Skin epidermis (tissue), 12 donors: ENCODE results near the gene RCOR1.
"Not testable (repeated sequence)": the region's sequence is repeated elsewhere in the genome, so short reads cannot be mapped to it uniquely, and the experiment has no call there.

Experiments
- H3K27ac ChIP-seq, 21 experiments: fragments of 200-600 bp; sonication (generic) in 11 of 21; one replicate each; pipeline ENCODE4 v1.5.0; 2020; ENCODE audit warnings: mild to moderate bottlenecking in 3 of 21, inconsistent platforms in 2 of 21, moderate library complexity in 2 of 21
- H3K4me3 ChIP-seq, 7 experiments: fragments of 200-600 bp; sonication (generic) in 2 of 7; one replicate each; pipeline ENCODE4 v1.5.0; 2020; ENCODE audit warnings: inconsistent platforms in 2 of 7, mild to moderate bottlenecking in 2 of 7, moderate library complexity in 1 of 7

RCOR1 gene

DNA sequence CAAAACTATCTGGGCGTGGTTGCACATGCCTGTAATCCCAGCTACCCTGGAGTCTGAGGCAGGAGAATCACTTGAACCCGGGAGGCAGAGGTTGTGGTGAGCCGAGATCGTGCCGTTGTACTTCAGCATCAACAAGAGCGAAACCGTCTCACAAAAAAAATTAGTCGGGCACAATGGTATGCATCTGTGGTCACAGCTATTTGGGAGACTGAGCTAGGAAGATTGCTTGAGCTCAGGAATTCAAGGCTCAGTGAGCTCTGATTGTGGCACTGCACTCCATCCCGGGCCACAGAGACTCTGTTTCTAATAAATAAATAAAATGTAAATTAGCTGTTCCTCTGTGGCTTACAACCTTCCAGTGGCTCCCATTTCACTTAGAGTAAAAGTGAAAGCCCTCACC lies 28.0 kb downstream of the RCOR1 start:
- H3K4me3 ChIP-seq, result no peak overlapping the region
- H3K27ac ChIP-seq, result no peak overlapping the region

DNA sequence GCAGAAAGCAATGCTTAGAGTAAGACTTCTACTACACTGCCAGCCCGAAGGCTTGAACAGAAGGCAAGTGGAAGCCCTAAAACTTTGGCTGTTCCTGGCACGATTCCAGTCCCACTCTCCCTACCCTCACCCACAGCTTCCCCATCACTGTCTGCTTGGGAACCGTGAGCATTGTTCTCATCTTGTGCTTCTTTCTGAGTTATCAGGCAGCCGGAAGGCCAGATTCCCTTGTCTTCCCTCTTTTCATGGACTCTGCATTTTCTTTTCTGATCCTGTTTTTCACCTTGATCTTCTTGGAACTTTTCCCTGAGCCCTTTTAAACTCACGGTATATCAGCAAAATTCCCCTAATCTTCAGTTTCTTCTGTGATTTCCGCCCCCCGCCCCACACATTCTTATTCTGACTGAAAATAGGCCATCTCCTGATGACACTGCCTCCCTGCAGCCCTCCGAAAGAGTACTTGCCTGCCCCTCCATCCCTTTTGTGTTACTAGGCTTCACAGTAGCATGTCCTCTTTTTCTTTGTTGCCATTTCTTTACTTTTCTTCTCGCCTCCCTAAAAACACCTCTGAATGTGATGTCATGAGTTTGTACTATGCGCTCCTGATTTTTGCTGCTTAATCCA lies 29.9 kb downstream of the RCOR1 start:
- Histone ChIP-seq H3K4me3 (no peak overlapping the region), H3K27ac (no peak overlapping the region)

DNA sequence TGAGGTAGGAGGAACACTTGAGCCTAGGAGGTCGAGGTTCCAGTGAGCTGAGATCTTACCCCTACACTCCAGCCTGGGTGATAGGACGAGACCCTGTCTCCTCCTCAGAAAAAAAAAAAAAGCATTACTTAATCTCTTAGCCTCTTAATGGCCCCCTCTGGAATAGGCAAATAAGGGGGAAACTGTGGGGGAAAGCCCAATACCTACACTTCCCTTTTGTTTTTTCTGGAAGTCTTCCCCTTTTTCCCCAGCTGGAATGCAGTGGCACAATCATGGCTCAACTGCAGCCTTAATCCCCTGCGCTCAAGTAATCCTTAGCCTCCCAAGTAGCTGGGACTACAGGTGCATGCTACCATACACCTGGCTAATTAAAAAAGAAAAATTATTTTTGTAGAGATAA lies 32.2 kb downstream of the RCOR1 start:
- H3K4me3 ChIP-seq, result no peak overlapping the region
- no peak overlapping the region for H3K27ac ChIP-seq

DNA sequence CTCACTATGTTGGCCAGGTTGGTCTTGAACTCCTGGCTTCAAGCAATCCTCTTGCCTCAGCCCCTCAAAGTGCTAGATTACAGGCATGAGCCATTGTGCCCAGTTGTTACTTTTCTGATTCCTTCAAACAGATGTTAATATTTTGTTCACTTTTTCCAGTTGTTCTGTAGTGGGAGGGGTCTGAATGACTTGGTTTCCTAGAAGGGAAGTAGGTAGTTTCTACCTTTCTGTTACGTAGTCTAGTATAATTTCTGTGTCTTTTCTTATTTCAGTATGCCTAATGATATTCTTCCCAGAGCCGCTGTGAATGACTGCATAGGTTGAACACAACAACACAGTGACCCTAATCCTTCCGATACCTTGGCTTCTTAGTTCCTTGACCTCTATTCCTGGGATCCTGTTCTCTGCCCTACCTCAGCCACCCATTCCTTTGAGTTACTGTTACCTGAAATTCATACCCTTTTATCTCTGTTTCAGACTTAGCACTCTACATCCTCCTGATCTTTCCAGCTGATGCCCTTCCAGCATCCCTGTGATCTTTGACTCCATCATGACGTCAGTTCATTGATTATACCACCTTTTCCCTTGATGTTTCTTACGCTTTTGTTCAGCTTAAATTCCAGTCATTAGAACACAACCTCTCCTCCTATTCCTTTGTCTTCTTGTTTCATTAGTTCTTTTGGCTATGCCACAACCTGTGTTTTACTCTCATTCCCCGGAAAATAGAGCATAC lies 33.3 kb downstream of the RCOR1 start:
- H3K27ac ChIP-seq, result no peak overlapping the region
- H3K4me3 ChIP-seq, result no peak overlapping the region

DNA sequence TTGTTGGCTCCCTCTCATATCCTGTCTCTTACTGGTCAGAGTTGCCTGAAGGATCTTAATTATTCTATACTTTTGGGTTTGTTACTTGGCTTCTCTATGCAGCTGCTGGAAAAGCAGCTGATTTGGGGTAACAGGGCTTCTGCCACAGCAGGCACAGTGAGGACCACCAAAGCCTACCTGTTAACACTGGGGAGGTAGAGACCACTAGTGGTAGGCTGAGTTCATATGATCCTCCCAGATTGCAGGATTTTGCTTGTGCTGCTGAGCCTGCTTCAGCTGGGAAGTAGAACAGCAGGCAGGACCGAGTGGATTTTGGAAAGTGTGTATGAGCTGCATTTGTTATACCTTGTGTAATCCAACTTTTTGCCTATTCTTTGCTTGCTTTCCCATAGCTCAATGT lies 34.1 kb downstream of the RCOR1 start:
- Histone ChIP-seq H3K27ac (no peak overlapping the region), H3K4me3 (no peak overlapping the region)

DNA sequence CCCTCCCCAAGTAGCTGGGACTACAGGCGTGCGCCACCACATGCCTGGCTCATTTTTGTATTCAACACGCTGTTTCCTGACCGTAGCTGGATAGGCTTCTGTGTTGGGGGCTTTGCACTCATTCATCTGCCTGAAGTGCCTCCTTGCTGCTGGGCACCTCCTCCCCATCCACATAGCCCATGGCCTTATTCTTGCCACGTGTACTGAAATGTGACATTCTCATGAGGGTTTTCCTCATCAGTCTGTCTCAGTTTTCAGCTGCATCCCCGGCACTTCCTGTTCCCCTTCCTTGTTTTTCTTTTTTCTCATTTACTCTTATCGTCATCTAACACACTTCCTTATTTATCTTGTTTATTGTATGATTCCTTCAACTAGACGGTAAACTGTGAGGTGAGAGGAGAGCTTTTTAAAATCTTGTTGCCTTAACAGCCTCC lies 36.6 kb downstream of the RCOR1 start:
- H3K4me3 ChIP-seq, result no peak overlapping the region
- peak overlapping the region in 1 of 21 experiments; percentile 9 for H3K27ac ChIP-seq

DNA sequence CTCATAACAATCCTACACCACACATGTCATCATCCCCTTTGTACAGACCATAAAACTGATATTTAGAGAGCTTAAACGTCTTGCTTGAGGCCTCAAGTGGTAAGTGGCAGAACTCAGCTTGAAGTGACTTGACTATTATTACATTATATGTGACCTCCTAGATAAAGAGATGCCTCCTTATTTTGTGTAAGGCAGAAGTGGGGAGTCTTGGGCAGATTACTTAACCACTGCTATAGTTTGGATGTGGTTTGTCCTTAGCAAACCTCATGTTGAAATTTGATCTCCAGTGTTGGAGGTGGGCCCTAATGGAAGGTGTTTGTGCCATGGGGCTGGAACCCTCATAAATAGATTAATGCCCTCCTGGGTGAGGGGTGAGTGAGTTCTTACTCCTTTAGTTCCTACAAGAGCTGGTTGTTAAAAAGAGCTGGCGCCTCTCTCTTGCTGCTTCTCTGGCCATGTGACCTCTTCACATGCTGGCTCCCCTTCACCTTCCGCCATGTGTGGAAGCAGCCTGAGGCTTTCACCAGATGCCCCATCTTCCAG lies 37.4 kb downstream of the RCOR1 start:
- peak overlapping the region in 2 of 21 experiments; percentile 13 to 31 for H3K27ac ChIP-seq
- H3K4me3 ChIP-seq, result no peak overlapping the region

DNA sequence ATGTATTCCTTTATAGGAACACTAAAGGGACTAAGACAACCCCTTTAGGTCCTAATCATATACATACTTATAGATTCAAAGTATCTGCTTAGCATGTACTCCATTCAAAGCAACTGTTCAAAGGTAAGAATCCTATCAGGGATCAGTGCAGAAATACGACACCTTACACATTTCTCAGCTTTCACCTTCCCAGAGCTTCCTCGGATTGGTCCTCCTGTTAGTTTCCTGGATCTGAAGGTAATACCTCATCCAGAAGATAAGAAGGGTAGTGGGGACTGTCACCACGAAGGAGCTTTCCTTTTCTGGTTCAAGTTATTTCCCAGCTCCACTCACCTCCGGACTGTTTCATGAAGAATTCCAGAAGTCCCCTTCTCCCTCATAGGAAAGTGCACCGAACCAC lies 38.0 kb downstream of the RCOR1 start:
- no peak overlapping the region for H3K4me3 ChIP-seq
- peak overlapping the region in 1 of 21 experiments; percentile 13 for H3K27ac ChIP-seq

DNA sequence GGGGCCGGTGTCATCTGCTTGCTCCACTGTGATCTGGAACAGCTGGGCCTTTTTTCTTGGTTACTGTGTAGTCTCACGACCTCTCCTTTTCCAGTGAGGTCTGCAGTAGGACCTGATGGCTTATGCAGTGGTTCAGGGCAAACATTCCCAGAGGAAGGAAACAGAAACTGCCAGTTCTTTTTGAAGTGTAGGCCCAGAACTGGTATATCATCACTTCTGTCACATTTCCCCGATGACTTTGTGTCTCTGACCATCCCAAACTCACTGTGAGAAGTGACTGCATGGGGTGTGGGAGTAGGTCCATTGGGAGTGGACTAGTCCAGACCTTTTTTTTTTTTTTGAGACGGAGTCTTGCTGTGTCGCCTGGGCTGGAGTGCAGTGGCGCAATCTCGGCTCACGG lies 38.4 kb downstream of the RCOR1 start:
- no peak overlapping the region for H3K27ac ChIP-seq

DNA sequence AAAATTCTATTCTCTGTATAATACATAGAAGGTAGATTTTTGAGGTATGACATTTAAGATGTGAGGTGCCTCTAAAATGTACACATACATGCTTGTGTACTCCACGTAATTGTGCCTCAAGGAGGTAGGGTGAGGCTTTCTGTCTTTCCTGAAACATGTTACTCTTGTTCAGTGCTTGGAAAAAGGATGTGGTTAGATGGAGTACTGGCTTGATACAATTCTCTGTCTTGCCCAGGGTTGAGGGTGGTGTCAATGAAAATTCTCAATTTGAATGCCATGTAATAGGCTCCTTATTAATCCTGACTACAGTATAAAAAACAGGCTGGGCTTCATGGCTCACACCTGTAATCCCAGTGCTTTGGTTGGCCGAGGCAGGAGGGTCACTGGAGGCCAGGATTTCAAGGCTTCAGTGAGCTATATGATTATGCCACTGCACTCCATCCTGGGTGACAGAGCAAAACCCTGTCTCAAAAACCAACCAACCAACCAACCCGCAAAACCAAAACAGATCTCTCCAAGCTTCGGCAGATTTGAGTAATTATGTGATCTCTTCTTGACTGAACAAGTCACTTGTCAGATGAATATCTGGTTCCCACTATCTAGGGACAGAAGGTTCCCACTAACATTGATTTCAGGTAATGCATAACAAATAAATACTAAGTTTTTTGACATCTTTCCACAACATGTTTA lies 41.6 kb downstream of the RCOR1 start:
- no peak overlapping the region for H3K27ac ChIP-seq
- no peak overlapping the region for H3K4me3 ChIP-seq

More for the DNA sequence above, 38.4 kb downstream of the RCOR1 start:
- no peak overlapping the region for H3K4me3 ChIP-seq

DNA sequence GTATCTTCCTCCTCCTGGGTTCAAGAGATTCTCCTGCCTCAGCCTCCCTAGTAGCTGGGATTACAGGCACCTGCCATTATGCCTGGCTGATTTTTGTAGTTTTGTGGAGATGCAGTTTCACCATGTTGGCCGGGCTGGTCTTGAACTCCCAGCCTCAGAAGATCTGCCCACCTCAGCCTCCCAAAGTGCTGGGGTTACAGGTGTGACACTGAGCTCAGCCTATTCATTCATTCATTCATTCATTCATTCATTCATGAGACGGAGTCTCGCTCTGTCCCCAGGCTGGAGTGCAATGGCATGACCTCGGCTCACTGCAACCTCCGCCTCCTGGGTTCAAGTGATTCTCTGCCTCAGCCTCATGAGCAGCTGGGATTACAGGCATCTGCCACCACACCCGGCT lies 47.2 kb downstream of the RCOR1 start:
- H3K27ac ChIP-seq, H3K4me3 ChIP-seq: not testable (repeated sequence)

DNA sequence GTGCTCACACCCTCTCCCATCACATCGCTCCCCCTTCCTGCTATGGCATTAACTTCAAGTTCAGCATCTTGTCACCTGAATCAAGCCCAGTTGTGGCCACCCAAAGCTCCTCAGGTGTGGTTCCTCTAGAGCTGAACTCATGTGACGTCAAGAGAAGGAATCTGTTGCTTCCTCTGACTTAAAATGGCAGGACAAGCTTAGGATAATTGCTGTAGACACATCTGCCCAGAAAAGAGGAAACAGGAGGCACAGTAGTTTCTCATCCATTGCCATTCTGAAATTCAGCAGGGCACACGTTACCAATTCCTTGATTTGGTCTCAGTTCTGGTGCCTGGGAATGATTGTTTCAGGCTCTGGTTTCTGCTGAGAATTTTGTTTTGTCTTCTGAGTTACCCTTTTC lies 52.1 kb downstream of the RCOR1 start:
- Histone ChIP-seq H3K27ac (peak overlapping the region in 7 of 21 experiments; percentile 3 to 57 (median 37)), H3K4me3 (no peak overlapping the region)

DNA sequence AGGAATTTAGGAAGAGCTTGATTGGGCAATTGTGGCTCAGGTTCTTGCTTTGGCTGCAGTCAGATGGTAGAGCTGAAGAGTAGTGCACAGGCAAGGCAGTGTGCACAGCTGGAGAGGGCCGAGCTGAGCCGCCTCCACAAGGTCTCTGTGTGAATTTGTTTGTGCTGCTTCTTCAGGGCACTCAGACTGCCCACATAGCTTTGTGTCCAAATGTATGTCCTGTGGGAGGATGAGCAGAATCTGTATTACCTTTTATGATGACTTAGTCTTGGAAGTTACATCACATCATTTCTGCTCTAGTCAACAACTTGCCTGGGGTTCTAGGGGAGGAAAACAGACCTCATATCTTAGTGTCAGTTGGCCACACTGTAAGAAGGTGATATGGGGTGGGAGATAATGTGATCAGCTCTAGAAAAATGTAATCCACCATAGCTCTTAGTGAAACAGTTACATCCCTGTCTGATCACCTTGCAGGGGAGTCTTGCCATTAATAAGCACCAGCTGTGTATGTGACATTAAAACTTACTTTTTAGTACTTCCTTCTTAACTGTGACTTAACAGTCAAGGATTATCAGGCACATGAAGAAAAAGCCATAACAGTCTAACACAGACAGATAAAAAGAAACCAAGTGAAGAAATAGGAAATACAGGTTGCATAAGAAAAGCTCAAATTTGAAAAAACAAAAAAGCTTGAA lies 53.4 kb downstream of the RCOR1 start:
- no peak overlapping the region for H3K4me3 ChIP-seq
- H3K27ac ChIP-seq, result peak overlapping the region in 1 of 21 experiments; percentile 38

DNA sequence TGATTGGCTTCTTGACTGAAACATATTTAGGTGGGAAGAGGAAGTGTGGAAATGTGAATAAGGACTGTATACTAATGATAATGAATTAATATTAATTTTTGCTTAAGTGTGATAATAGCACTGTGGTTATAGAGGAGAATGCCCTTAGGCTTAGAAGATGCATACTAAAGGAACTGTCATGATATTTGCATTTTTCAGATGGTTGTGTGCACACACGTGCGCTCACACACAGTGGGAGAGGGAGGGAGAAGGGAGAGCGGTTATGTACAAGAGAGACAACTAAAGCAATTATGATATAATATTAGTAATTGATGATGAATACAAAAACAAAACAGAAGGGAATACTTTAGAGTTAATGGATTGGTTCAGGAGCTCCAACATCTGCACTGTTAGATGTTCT lies 54.2 kb downstream of the RCOR1 start:
- Histone ChIP-seq H3K27ac (no peak overlapping the region), H3K4me3 (no peak overlapping the region)

DNA sequence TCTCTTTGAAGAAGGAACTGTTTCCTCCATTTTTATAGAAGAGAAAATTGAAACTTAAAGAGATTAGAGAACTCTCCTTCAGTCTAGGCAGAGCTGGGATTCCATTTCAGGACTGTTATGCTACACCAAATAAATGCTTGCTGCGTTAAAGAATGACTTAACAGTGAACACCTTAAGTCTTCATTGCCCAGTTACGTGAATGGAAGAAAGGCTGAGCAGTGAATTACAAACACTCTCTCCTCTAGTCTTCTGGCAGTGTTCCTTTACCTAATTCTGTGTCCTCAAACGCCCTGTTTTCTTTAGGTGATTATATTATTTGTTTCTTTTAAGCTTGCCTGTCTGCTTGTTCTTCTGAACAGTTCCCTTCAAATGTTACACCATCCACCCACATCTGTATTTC lies 59.7 kb downstream of the RCOR1 start:
- H3K4me3 ChIP-seq, result no peak overlapping the region
- peak overlapping the region in 2 of 21 experiments; percentile 5 to 25 for H3K27ac ChIP-seq

DNA sequence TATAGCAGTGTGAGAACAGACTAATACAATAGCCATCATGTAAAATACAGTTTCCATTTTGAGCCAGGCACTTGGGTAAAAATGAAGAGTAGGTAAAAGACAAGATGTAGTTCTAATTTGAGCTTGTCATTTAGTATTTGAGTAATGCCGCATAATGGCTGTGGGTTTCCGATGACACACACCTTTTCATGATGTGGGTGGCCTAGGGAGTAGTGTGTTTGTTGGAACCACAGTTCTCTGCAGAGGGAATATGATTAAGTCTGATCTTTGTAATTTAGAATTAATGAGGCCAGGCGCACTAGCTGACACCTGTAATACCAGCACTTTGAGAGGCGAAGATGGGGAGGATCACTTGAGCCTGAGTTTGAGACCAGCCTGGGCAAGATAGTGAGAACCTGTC lies 61.8 kb downstream of the RCOR1 start:
- Histone ChIP-seq H3K4me3 (no peak overlapping the region), H3K27ac (no peak overlapping the region)

DNA sequence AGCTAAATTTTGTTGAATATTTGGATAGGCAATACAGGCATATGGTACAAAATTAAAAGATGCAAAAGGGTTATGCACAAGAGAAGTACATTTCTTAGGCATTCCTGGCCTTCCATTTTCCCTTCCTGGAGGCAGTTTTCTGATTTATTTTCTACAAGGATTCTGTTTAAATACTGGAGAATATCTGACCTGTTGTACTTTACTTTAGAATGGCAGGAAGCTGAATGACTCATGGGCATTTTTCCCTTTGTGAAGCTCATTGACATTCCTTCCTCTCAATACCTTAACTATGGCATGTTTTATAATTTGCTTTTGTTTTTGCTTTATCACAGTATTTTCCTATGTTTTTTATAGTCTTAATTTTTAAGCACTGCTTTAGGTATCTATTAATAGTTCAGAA lies 62.7 kb downstream of the RCOR1 start:
- H3K27ac ChIP-seq, result peak overlapping the region in 2 of 21 experiments; percentile 20 to 28
- H3K4me3 ChIP-seq, result no peak overlapping the region

DNA sequence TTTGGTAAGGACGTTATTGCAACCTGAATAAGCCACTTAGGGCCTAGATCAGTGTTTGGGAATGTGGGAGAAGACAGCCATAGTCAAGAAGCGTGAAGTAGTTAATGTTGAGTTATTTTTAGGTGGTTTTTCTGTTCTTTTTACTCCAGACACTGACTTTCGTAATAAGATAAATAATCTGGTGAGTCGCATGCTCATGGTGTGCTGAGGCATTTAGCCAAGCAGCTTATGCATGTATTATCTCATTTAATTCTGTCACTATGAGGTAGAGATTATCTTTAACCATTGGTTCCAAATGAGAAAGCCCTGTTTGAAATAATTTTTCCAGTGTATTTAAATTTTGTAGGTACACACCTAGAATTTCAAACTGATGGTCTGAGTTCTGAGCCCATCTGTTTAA lies 67.3 kb downstream of the RCOR1 start:
- Histone ChIP-seq H3K4me3 (no peak overlapping the region), H3K27ac (no peak overlapping the region)

DNA sequence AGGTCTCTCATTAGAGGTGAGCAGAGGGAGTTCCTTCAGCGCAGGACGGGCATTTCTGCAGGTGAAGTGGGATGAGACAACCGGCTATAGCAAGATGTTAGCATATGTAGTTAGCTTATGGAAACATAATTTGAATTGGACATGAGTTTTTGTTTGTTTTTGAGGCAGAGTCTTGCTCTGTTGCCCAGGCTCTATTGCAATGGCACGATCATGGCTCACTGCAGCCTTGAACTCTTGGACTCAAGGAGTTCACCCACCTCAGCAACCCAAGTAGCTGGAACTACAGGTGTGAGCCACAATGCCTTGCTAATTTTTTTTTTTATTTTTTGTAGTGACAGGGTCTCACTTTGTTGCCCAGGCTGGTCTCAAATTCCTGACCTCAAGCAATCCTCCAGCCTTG lies 69.2 kb downstream of the RCOR1 start:
- H3K4me3 ChIP-seq, result no peak overlapping the region
- H3K27ac ChIP-seq, result no peak overlapping the region
